ENCODE data around the gene EHBP1L1.

- TF ChIP-seq POLR2AphosphoS5 (IDR thresholded peaks at IDR 0.05; ENCODE audit: borderline replicate concordance, low read depth, low read length) (no peak), EZH2 (IDR thresholded peaks at IDR 0.05) (no peak)
Observed at GRCh38 chr11:65598258-65598699, 22.4 kb downstream of the EHBP1L1 start.
